ENCODE measurements around the gene CHI3L1. TPM values are rescaled to one million over a fixed set of nuclear protein-coding genes. Genes with fewer than 3 reads are reported as not detected.
A peak's percentile ranks its signal among the peaks of the same experiment; 100 is the strongest.

Gene CHI3L1
- total RNA-seq, 2 experiments from 2014 or later: not detected

- CTCF ChIA-PET: interaction anchor here (2.0 to 2.7 kb wide), 2 partner anchors 19 to 114 kb away, joined by 8 to 11 read pairs; no protein-coding TSS in a partner anchor
- ATAC-seq: no peak
- no peak overlapping the region for H3K4me3 Mint-ChIP-seq
- H3K27ac Mint-ChIP-seq: no peak overlapping the region
- H3K9me3 Mint-ChIP-seq (ENCODE audit: insufficient read depth): no peaks in the 10 kb centered on the region
- H3K27me3 Mint-ChIP-seq (ENCODE audit: low read depth): peaks cover 11% of the 10 kb centered on the region
- no peaks in the 10 kb centered on the region for H3K36me3 Mint-ChIP-seq (ENCODE audit: low read depth)
- POLR2A ChIA-PET: no interaction called here
- H3K4me1 Mint-ChIP-seq (ENCODE audit: low read depth): no peaks in the 10 kb centered on the region
- DNase-seq: no peak
Measured at GRCh38 chr1:203153051-203153988, 33.2 kb downstream of the CHI3L1 start.

- CTCF ChIA-PET: interaction anchor here (2.0 to 2.7 kb wide), 2 partner anchors 20 to 113 kb away, joined by 8 to 11 read pairs; no protein-coding TSS in a partner anchor
- Mint-ChIP-seq H3K9me3 (ENCODE audit: insufficient read depth) (no peaks in the 10 kb centered on the region), H3K27ac (no peak overlapping the region), H3K36me3 (ENCODE audit: low read depth) (no peaks in the 10 kb centered on the region), H3K4me1 (ENCODE audit: low read depth) (no peaks in the 10 kb centered on the region), H3K27me3 (ENCODE audit: low read depth) (peaks cover 4% of the 10 kb centered on the region), H3K4me3 (no peak overlapping the region)
- POLR2A ChIA-PET: no interaction called here
- DNase-seq (no peak), ATAC-seq (no peak)
Measured at GRCh38 chr1:203152158-203153034, 34.1 kb downstream of the CHI3L1 start.

GRCh38 chr1:203151362-203152157 is 34.9 kb downstream of the CHI3L1 start:
- no peaks in the 10 kb centered on the region for H3K4me1 Mint-ChIP-seq (ENCODE audit: low read depth)
- ATAC-seq (no peak), DNase-seq (no peak)
- H3K27me3 Mint-ChIP-seq (ENCODE audit: low read depth): no peaks in the 10 kb centered on the region
- H3K36me3 Mint-ChIP-seq (ENCODE audit: low read depth): no peaks in the 10 kb centered on the region
- ChIA-PET CTCF (interaction anchor here (2.0 to 2.7 kb wide), 2 partner anchors 21 to 112 kb away, joined by 8 to 11 read pairs; no protein-coding TSS in a partner anchor), POLR2A (no interaction called here)
- H3K9me3 Mint-ChIP-seq (ENCODE audit: insufficient read depth): no peaks in the 10 kb centered on the region
- no peak overlapping the region for H3K27ac Mint-ChIP-seq
- no peak overlapping the region for H3K4me3 Mint-ChIP-seq

- Mint-ChIP-seq H3K27ac (no peak overlapping the region), H3K27me3 (ENCODE audit: low read depth) (no peaks in the 10 kb centered on the region), H3K4me1 (ENCODE audit: low read depth) (no peaks in the 10 kb centered on the region), H3K9me3 (ENCODE audit: insufficient read depth) (no peaks in the 10 kb centered on the region), H3K36me3 (ENCODE audit: low read depth) (no peaks in the 10 kb centered on the region), H3K4me3 (no peak overlapping the region)
- CTCF ChIA-PET: interaction anchor here (2.0 kb wide), 1 partner anchor 111 kb away, joined by 8 read pairs; no protein-coding TSS in a partner anchor
- no peak for ATAC-seq
- no peak for DNase-seq
- POLR2A ChIA-PET: no interaction called here
Measured at GRCh38 chr1:203150511-203151297, 35.8 kb downstream of the CHI3L1 start.

GRCh38 chr1:203149188-203149840 is 37.2 kb downstream of the CHI3L1 start:
- Mint-ChIP-seq H3K4me3 (no peak overlapping the region), H3K9me3 (ENCODE audit: insufficient read depth) (no peaks in the 10 kb centered on the region), H3K4me1 (ENCODE audit: low read depth) (no peaks in the 10 kb centered on the region), H3K36me3 (ENCODE audit: low read depth) (no peaks in the 10 kb centered on the region), H3K27me3 (ENCODE audit: low read depth) (no peaks in the 10 kb centered on the region), H3K27ac (no peak overlapping the region)
- ATAC-seq (no peak), DNase-seq (no peak)
- POLR2A ChIA-PET: no interaction called here
- CTCF ChIA-PET: no interaction called here

GRCh38 chr1:203148579-203148978 is 37.9 kb downstream of the CHI3L1 start:
- H3K36me3 Mint-ChIP-seq (ENCODE audit: low read depth): no peaks in the 10 kb centered on the region
- H3K27ac Mint-ChIP-seq: no peak overlapping the region
- ChIA-PET POLR2A (no interaction called here), CTCF (interaction anchor here (1.9 to 2.7 kb wide), 3 partner anchors 18 to 121 kb away, joined by 4 to 13 read pairs (median 7); no protein-coding TSS in a partner anchor)
- H3K4me3 Mint-ChIP-seq: no peak overlapping the region
- ATAC-seq (peak; percentile 19), DNase-seq (no peak)
- no peaks in the 10 kb centered on the region for H3K9me3 Mint-ChIP-seq (ENCODE audit: insufficient read depth)
- H3K27me3 Mint-ChIP-seq (ENCODE audit: low read depth): no peaks in the 10 kb centered on the region
- H3K4me1 Mint-ChIP-seq (ENCODE audit: low read depth): no peaks in the 10 kb centered on the region

- POLR2A ChIA-PET: no interaction called here
- H3K36me3 Mint-ChIP-seq (ENCODE audit: low read depth): no peaks in the 10 kb centered on the region
- no peak overlapping the region for H3K27ac Mint-ChIP-seq
- H3K4me1 Mint-ChIP-seq (ENCODE audit: low read depth): no peaks in the 10 kb centered on the region
- no peaks in the 10 kb centered on the region for H3K27me3 Mint-ChIP-seq (ENCODE audit: low read depth)
- no peaks in the 10 kb centered on the region for H3K9me3 Mint-ChIP-seq (ENCODE audit: insufficient read depth)
- no peak overlapping the region for H3K4me3 Mint-ChIP-seq
- no peak for DNase-seq
- CTCF ChIA-PET: interaction anchor here (1.9 to 2.7 kb wide), 3 partner anchors 18 to 121 kb away, joined by 4 to 13 read pairs (median 7); no protein-coding TSS in a partner anchor
- peak; percentile 30 for ATAC-seq
Measured at GRCh38 chr1:203148127-203148526, 38.4 kb downstream of the CHI3L1 start.

- DNase-seq (no peak), ATAC-seq (no peak)
- ChIA-PET CTCF (interaction anchor here (1.1 to 2.7 kb wide), 5 partner anchors 17 to 122 kb away, joined by 3 to 13 read pairs (median 4); no protein-coding TSS in a partner anchor), POLR2A (no interaction called here)
- Mint-ChIP-seq H3K4me1 (ENCODE audit: low read depth) (no peaks in the 10 kb centered on the region), H3K4me3 (no peak overlapping the region), H3K36me3 (ENCODE audit: low read depth) (no peaks in the 10 kb centered on the region), H3K27ac (no peak overlapping the region), H3K9me3 (ENCODE audit: insufficient read depth) (no peaks in the 10 kb centered on the region), H3K27me3 (ENCODE audit: low read depth) (no peaks in the 10 kb centered on the region)
Measured at GRCh38 chr1:203147376-203147775, 39.1 kb downstream of the CHI3L1 start.

- no peaks in the 10 kb centered on the region for H3K36me3 Mint-ChIP-seq (ENCODE audit: low read depth)
- H3K4me3 Mint-ChIP-seq: no peak overlapping the region
- no peaks in the 10 kb centered on the region for H3K4me1 Mint-ChIP-seq (ENCODE audit: low read depth)
- POLR2A ChIA-PET: no interaction called here
- ATAC-seq: no peak
- no peak for DNase-seq
- CTCF ChIA-PET: interaction anchor here (1.1 to 2.7 kb wide), 3 partner anchors 26 to 107 kb away, joined by 3 to 13 read pairs (median 3); no protein-coding TSS in a partner anchor
- H3K27me3 Mint-ChIP-seq (ENCODE audit: low read depth): no peaks in the 10 kb centered on the region
- no peaks in the 10 kb centered on the region for H3K9me3 Mint-ChIP-seq (ENCODE audit: insufficient read depth)
- no peak overlapping the region for H3K27ac Mint-ChIP-seq
Measured at GRCh38 chr1:203146537-203146936, 40.0 kb downstream of the CHI3L1 start.

- ChIA-PET CTCF (interaction anchor here (2.7 kb wide), 1 partner anchor 26 kb away, joined by 13 read pairs; no protein-coding TSS in a partner anchor), POLR2A (no interaction called here)
- H3K9me3 Mint-ChIP-seq (ENCODE audit: insufficient read depth): no peaks in the 10 kb centered on the region
Measured at GRCh38 chr1:203146042-203146369, 40.5 kb downstream of the CHI3L1 start.

More at GRCh38 chr1:203146042-203146369, 40.5 kb downstream of the CHI3L1 start:
- Mint-ChIP-seq H3K4me1 (ENCODE audit: low read depth) (no peaks in the 10 kb centered on the region), H3K36me3 (ENCODE audit: low read depth) (no peaks in the 10 kb centered on the region), H3K27me3 (ENCODE audit: low read depth) (no peaks in the 10 kb centered on the region), H3K27ac (no peak overlapping the region), H3K4me3 (no peak overlapping the region)
- DNase-seq (no peak), ATAC-seq (no peak)

Data from activated CD8-positive, alpha-beta T cell treated with anti-CD3 and anti-CD28 coated beads, Interleukin-2, amount 10 ng/mL, durations not matched to agents 7 days and 5 days (primary cell).